Neutrophil (primary cell): Measurements from ENCODE around the gene MAGEA4.

Experiments used
- H3K27ac ChIP-seq: fragments of 200-600 bp; sonication (generic); 2 replicates; pipeline ENCODE4 v1.5.1; 2016; ENCODE audit warnings: mild to moderate bottlenecking, moderate library complexity
- H3K27me3 ChIP-seq: fragments of 200-600 bp; sonication (generic); 2 replicates; pipeline ENCODE4 v1.6.0; 2016; ENCODE audit warnings: mild to moderate bottlenecking
- H3K36me3 ChIP-seq: fragments of 200-600 bp; sonication (generic); 2 replicates; pipeline ENCODE4 v1.5.1; 2017
- H3K4me1 ChIP-seq, 2 experiments: fragments of 200-600 bp in 1 of 2; sonication (generic) in 1 of 2; 1 replicate in 1 of 2; 2 replicates in 1 of 2; pipeline versions ENCODE4 v1.5.1 to v1.6.1; 2013 to 2016; ENCODE audit warnings: low read depth in 1 of 2, low read length in 1 of 2, mild to moderate bottlenecking in 1 of 2, moderate library complexity in 1 of 2; ENCODE audit not compliant: control insufficient read depth in 1 of 2, insufficient read depth in 1 of 2
- H3K4me3 ChIP-seq, 2 experiments: fragments of 200-600 bp in 1 of 2; sonication (generic) in 1 of 2; 1 replicate in 1 of 2; 2 replicates in 1 of 2; pipeline ENCODE4 v1.5.1; 2013 to 2016; ENCODE audit warnings: low read depth in 1 of 2, low read length in 1 of 2, mild to moderate bottlenecking in 1 of 2, moderate library complexity in 1 of 2
- H3K9me3 ChIP-seq: fragments of 200-600 bp; sonication (generic); 2 replicates; pipeline ENCODE4 v1.5.1; 2016
- CTCF ChIP-seq: fragments of 200-600 bp; sonication (generic); IDR thresholded peaks from 2 replicates; pipeline ENCODE4 v1.5.1; 2016; ENCODE audit warnings: antibody characterized with exemption

Gene MAGEA4

DNA sequence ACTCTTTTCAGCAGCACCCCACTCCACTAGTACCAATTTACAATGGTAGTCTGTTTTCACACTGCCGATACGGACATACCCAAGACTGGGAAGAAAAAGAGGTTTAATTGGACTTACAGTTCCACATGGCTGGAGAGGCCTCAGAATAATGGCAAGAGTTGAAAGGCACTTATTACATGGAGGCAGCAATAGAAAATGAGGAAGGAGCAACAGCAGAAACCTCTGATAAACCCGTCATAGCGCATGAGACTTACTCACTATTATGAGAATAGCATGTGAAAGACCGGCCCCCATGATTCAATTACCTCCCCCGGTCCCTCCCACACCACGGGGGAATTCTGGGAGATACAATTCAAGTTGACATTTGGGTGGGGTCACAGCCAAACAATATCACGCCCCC lies 34.1 kb upstream of the MAGEA4 start:
- H3K36me3 ChIP-seq: no peaks in the 10 kb centered on the region
- no peak overlapping the region for H3K27ac ChIP-seq
- H3K9me3 ChIP-seq: no peaks in the 10 kb centered on the region
- H3K27me3 ChIP-seq: no peaks in the 10 kb centered on the region
- H3K4me3 ChIP-seq: no peak overlapping the region
- TF ChIP-seq CTCF: no peak
- no peaks in the 10 kb centered on the region for H3K4me1 ChIP-seq

DNA sequence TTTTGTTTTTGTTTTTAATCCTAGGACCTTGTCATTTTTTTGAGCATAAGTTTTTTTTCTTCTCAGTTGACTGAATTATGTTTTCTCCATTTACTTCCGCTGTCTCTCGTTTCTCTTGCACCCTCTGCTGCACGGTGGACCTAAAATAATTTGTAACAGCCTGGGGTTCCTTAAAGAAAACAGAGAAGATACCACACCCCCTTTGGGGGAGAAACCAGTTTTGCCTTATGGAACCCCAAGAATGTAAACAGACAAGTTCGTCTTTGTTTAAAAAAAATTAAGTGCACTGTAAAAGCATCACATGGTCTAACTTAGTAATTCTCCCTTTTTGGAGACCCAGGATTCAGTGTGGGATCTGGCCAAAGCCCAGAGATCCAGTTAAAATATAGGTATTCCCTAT lies 32.8 kb upstream of the MAGEA4 start:
- Histone ChIP-seq H3K27ac (no peak overlapping the region), H3K4me3 (no peak overlapping the region), H3K4me1 (no peaks in the 10 kb centered on the region), H3K36me3 (no peaks in the 10 kb centered on the region), H3K9me3 (no peaks in the 10 kb centered on the region), H3K27me3 (no peaks in the 10 kb centered on the region)
- TF ChIP-seq CTCF: no peak

DNA sequence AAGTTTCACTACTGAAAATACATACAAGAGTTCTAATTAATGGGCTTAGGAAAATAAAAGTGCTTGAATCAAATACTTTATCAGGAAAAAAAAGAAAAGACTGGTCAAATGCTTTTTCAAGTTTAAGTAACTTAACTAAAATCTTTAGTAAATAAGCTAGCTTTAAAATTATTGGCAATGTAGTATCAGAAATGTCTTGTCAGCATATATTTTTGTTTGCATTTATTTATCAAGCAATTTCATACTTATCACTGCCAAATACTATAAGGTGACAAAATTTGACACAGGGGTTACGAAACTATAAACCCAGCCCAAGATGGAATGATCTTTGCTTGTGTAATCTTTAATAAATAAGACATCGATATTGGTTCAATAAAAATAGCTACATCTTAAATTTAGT lies 31.8 kb upstream of the MAGEA4 start:
- Histone ChIP-seq H3K4me3 (no peak overlapping the region), H3K27me3 (no peaks in the 10 kb centered on the region), H3K36me3 (no peaks in the 10 kb centered on the region), H3K27ac (no peak overlapping the region), H3K4me1 (no peaks in the 10 kb centered on the region), H3K9me3 (no peaks in the 10 kb centered on the region)
- TF ChIP-seq CTCF: no peak

DNA sequence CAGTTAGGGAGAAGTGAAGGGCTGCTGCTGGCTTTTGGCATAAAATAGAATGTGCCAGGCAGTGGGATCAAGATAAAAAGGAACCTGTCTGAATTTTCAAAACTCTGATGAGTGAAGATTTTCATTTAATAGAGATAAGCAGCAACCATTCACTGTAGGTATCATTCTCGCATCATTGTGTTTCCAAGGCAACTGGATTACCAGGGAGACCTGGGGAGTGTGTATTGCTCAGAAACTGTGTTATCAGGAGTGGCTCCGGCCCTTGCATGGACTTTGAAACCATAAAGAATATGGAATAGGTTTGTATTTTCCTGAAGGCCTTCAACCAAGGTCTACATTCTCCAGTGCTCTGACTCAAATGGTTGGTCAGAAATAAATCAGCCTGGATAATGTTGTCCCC lies 23.3 kb upstream of the MAGEA4 start:
- TF ChIP-seq CTCF: no peak
- Histone ChIP-seq H3K36me3 (no peaks in the 10 kb centered on the region), H3K9me3 (no peaks in the 10 kb centered on the region)

DNA sequence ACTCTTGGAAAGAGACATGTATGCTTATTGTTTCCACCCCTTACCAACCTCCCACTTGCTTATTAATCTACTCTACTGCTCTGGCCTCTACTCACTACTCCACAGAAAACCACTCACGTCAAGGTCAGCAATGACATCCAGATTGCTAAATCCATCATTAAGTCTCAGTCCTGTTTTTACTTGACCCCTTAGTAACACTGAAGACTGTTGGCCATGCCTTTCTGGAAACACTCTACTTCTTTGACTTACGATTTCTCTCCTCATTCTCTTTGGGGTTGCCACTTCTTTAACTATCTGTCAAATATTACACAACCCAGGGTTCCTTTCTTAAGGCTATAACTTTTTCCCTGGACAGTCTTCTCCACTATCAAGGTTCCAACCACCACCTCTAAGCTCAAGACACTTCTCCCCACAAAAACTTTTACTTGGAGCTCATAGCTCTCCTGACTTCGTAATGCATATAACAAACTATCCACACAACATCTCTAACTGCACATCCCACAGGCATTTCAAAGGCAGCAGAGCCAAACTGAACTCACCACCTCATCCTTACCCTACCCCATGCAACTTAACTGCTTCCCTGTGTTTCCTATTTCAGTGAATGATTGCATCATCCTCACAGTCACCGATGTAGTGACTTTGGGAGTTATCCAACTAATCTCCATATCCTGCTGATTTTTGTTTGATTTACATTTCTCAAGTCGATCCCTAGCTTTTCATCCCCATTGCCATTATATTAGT lies 15.8 kb upstream of the MAGEA4 start:
- H3K4me3 ChIP-seq: no peak overlapping the region
- no peaks in the 10 kb centered on the region for H3K9me3 ChIP-seq
- no peaks in the 10 kb centered on the region for H3K4me1 ChIP-seq
- no peaks in the 10 kb centered on the region for H3K36me3 ChIP-seq
- no peak for TF ChIP-seq CTCF
- no peaks in the 10 kb centered on the region for H3K27me3 ChIP-seq
- H3K27ac ChIP-seq: no peak overlapping the region

More for the DNA sequence above, 23.3 kb upstream of the MAGEA4 start:
- H3K27ac ChIP-seq: no peak overlapping the region
- H3K4me1 ChIP-seq: no peaks in the 10 kb centered on the region
- H3K4me3 ChIP-seq: no peak overlapping the region
- H3K27me3 ChIP-seq: no peaks in the 10 kb centered on the region

DNA sequence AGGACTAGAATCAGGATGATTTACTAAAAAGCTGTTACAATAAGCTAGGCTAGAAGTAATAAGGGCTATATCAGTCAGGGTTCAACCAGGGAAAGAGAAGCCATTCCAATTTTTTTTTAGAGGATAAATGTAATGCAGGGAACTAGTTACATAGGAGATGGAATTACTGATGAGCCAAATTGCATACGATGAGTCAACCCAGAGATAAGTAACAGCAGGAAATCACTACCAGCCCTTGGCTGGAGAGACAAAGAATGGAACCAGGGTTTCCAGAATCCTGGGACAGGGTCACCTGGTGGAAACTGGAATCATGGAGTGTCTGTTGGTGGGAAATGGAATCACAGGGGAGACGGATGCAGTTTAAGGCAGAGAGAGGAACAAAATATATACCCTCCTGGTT lies 13.1 kb upstream of the MAGEA4 start:
- Histone ChIP-seq H3K27me3 (no peaks in the 10 kb centered on the region), H3K36me3 (no peaks in the 10 kb centered on the region)

More for the DNA sequence above, 13.1 kb upstream of the MAGEA4 start:
- Histone ChIP-seq H3K4me1 (no peaks in the 10 kb centered on the region), H3K27ac (no peak overlapping the region), H3K9me3 (no peaks in the 10 kb centered on the region), H3K4me3 (no peak overlapping the region)
- no peak for TF ChIP-seq CTCF
